Fibroblast of lung (primary cell): ENCODE results near the gene OSBPL6. TPM values are rescaled to one million over a fixed set of nuclear protein-coding genes. Genes with fewer than 3 reads are reported as not detected.

Experiments
- DNase-seq, 2 donors: peaks; one replicate each; pipeline versions ENCODE4 v3.0.0 to v3.0.0-alpha.2; 2010; ENCODE audit warnings: low read depth in 2 of 2
- H2AFZ ChIP-seq: 2 replicates; pipeline ENCODE4 v1.5.1; 2012; ENCODE audit warnings: low read length, control low read depth, inconsistent platforms
- H3K27ac ChIP-seq: 2 replicates; pipeline ENCODE4 v1.5.1; 2011; ENCODE audit warnings: low read length, control low read depth; ENCODE audit not compliant: insufficient read depth
- H3K27me3 ChIP-seq: 2 replicates; pipeline ENCODE4 v1.5.1; 2011; ENCODE audit warnings: mild to moderate bottlenecking, low read length; ENCODE audit not compliant: control insufficient read depth, insufficient read depth
- H3K36me3 ChIP-seq: 2 replicates; pipeline ENCODE4 v1.5.1; 2011; ENCODE audit warnings: low read length; ENCODE audit not compliant: control insufficient read depth, insufficient read depth
- H3K4me1 ChIP-seq: 2 replicates; pipeline ENCODE4 v1.5.1; 2011; ENCODE audit warnings: low read length; ENCODE audit not compliant: control insufficient read depth, insufficient read depth; ENCODE audit errors: extremely low read depth
- H3K4me2 ChIP-seq: 2 replicates; pipeline ENCODE4 v1.5.1; 2011; ENCODE audit warnings: low read length, control low read depth; ENCODE audit not compliant: insufficient read depth; ENCODE audit errors: extremely low read depth
- H3K4me3 ChIP-seq, 4 experiments: fragments of 200-600 bp in 1 of 4; sonication (generic) in 1 of 4; replicated peaks in 1 of 4; 2 replicates each; pipeline ENCODE4 v1.5.1; 2011 to 2016; ENCODE audit warnings: low read length in 4 of 4, low read depth in 3 of 4, mild to moderate bottlenecking in 3 of 4, control low read depth in 2 of 4, inconsistent platforms in 1 of 4, mixed read lengths in 1 of 4; ENCODE audit not compliant: insufficient read depth in 1 of 4; ENCODE audit errors: control extremely low read depth in 1 of 4
- H3K79me2 ChIP-seq: 2 replicates; pipeline ENCODE4 v1.5.1; 2012; ENCODE audit warnings: mild to moderate bottlenecking, low read length, inconsistent platforms; ENCODE audit not compliant: control insufficient read depth, insufficient read depth
- H3K9ac ChIP-seq: 2 replicates; pipeline ENCODE4 v1.5.1; 2011; ENCODE audit warnings: mild to moderate bottlenecking, low read length, control low read depth; ENCODE audit not compliant: insufficient read depth
- H3K9me3 ChIP-seq: 2 replicates; pipeline ENCODE4 v1.5.1; 2012; ENCODE audit warnings: low read depth, low read length; ENCODE audit not compliant: control insufficient read depth, insufficient read depth
- H4K20me1 ChIP-seq: 2 replicates; pipeline ENCODE4 v1.5.1; 2011; ENCODE audit warnings: low read length; ENCODE audit not compliant: control insufficient read depth, insufficient read depth; ENCODE audit errors: extremely low read depth
- CTCF ChIP-seq, 2 donors: IDR thresholded peaks in 1 of 2; conservative IDR thresholded peaks in 1 of 2; 1 replicate in 1 of 2; 2 replicates in 1 of 2; pipeline ENCODE4 v1.5.1; 2011 to 2012; ENCODE audit warnings: low read length in 2 of 2, control low read depth in 1 of 2, inconsistent platforms in 1 of 2, low read depth in 1 of 2, mild to moderate bottlenecking in 1 of 2
- EZH2 ChIP-seq: IDR thresholded peaks from 2 replicates; pipeline ENCODE4 v1.5.1; 2012; ENCODE audit warnings: low read length, control low read depth, mild to moderate bottlenecking; ENCODE audit errors: missing control alignments
- polyA plus RNA-seq, 2 donors: library from polyadenylated mRNA; depleted of rRNA in 1 of 2; stranded (reverse) in 1 of 2; unstranded in 1 of 2; fragments of >200 nt; gene quantifications; 2 replicates each; pipeline ENCODE4 v1.2.1, GENCODE V29; 2011 to 2012; ENCODE audit warnings: missing spikeins in 1 of 2
- total RNA-seq: library from RNA; depleted of rRNA; stranded (reverse); fragments of >200 nt; gene quantifications from 2 replicates; pipeline ENCODE4 v1.2.1, GENCODE V29; 2014

The OSBPL6 gene
- total and polyA plus RNA-seq, 2 donors (not counting 1 experiment from before 2014, with no cell fraction given), result 1.0 to 5.3 TPM

GRCh38 chr2:178251151-178251955, 57.0 kb downstream of the OSBPL6 start:
- no peaks in the 10 kb centered on the region for H3K9me3 ChIP-seq
- H3K4me3 ChIP-seq, result no peak overlapping the region
- no peak for DNase-seq
- TF ChIP-seq CTCF (conservative IDR thresholded peaks at IDR 0.05 in 1 of 2, IDR thresholded peaks at IDR 0.05 in 1 of 2; ENCODE audit: low read depth in 1 of 2, low read length in 2 of 2), result no peak
- no peak overlapping the region for H3K27ac ChIP-seq
- peak overlapping the region; percentile 35 for H2AFZ ChIP-seq
- no peaks in the 10 kb centered on the region for H4K20me1 ChIP-seq
- no peaks in the 10 kb centered on the region for H3K79me2 ChIP-seq
- no peaks in the 10 kb centered on the region for H3K27me3 ChIP-seq
- H3K9ac ChIP-seq, result no peak overlapping the region
- no peaks in the 10 kb centered on the region for H3K36me3 ChIP-seq
- H3K4me2 ChIP-seq, result no peak overlapping the region
- no peaks in the 10 kb centered on the region for H3K4me1 ChIP-seq

- Histone ChIP-seq H4K20me1 (no peaks in the 10 kb centered on the region), H3K79me2 (no peaks in the 10 kb centered on the region), H3K27me3 (no peaks in the 10 kb centered on the region), H3K4me2 (no peak overlapping the region), H3K4me1 (no peaks in the 10 kb centered on the region), H3K9ac (no peak overlapping the region), H3K4me3 (no peak overlapping the region), H3K36me3 (no peaks in the 10 kb centered on the region), H3K9me3 (no peaks in the 10 kb centered on the region), H3K27ac (no peak overlapping the region), H2AFZ (no peak overlapping the region)
- no peak for DNase-seq
- TF ChIP-seq EZH2, result no peak
- TF ChIP-seq CTCF (conservative IDR thresholded peaks at IDR 0.05 in 1 of 2, IDR thresholded peaks at IDR 0.05 in 1 of 2; ENCODE audit: low read depth in 1 of 2, low read length in 2 of 2), result no peak
These were observed 62.2 kb downstream of the OSBPL6 start for GRCh38 chr2:178256382-178257042.

GRCh38 chr2:178257127-178257526, 62.8 kb downstream of the OSBPL6 start:
- Histone ChIP-seq H3K4me3 (no peak overlapping the region), H3K36me3 (no peaks in the 10 kb centered on the region), H2AFZ (no peak overlapping the region), H3K79me2 (no peaks in the 10 kb centered on the region), H3K27me3 (no peaks in the 10 kb centered on the region), H4K20me1 (no peaks in the 10 kb centered on the region), H3K9ac (no peak overlapping the region), H3K4me2 (no peak overlapping the region), H3K4me1 (no peaks in the 10 kb centered on the region), H3K9me3 (no peaks in the 10 kb centered on the region), H3K27ac (no peak overlapping the region)
- DNase-seq, result no peak
- TF ChIP-seq CTCF (conservative IDR thresholded peaks at IDR 0.05 in 1 of 2, IDR thresholded peaks at IDR 0.05 in 1 of 2; ENCODE audit: low read depth in 1 of 2, low read length in 2 of 2), result no peak
- TF ChIP-seq EZH2, result no peak
